COLO668 (cell line): Measurements from ENCODE around the gene ADGRG6.

Source experiments
- DNase-seq: peaks from one replicate; lab custom pipeline; 2025; ENCODE audit not compliant: unreplicated experiment; lab: John Stamatoyannopoulos, UW

Gene ADGRG6

DNA sequence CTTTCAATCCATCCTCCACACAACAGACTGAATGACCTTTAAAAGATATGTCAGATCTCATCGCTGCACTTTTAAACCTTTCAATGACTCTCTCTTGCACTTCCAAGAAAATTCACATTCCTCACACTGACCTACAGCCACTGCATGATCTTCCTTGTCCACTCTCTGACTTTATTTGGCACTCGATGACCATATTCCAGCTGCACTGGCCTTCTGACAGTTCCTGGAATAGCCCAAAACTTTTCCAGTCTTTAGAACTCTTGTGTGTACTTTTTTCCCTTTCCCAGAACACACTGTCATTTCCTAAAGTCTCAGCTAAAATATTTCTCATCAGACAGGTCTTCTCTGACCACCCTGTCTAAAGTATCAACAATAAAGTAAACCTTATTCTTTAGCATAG is 174.6 kb downstream of the ADGRG6 start:
- DNase-seq, result no peak

DNA sequence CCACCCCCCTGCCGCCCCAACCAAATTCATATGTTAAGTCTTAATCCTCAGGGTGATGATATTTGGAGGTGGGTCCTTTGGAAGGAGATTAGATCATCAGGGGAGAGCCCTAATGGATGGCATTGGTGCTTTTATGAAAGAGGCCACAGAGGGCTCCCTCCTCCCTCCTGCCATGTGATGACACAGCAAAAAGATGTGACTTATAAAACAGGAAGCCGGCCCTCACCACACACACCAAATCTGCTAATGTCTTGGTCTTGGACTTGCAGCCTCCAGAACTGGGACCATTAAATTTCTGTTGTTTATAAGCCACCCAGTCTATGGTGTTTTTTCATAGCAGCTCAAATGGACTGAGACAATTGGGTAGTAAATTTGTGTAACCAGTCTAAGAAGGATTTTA is 176.3 kb downstream of the ADGRG6 start:
- peak; percentile 1 for DNase-seq

DNA sequence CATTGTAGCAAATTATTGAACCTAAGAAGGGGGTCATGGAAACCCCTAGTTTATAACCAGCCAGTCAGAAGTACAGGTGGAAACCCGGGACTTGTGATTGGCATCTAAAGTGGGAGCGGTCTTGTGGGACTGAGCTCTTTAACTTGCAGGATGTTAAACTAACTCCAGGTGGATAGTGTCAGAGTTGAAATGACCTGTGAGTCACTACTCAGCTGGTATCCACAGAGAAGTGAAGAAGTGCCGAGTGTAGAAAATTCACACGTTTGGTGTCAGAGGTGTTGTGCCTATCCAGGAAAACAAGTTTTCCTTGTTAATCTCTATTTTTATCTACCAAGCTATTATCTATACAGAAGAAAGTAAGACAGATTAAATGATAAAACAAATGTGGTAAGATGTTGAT is 179.7 kb downstream of the ADGRG6 start:
- no peak for DNase-seq

DNA sequence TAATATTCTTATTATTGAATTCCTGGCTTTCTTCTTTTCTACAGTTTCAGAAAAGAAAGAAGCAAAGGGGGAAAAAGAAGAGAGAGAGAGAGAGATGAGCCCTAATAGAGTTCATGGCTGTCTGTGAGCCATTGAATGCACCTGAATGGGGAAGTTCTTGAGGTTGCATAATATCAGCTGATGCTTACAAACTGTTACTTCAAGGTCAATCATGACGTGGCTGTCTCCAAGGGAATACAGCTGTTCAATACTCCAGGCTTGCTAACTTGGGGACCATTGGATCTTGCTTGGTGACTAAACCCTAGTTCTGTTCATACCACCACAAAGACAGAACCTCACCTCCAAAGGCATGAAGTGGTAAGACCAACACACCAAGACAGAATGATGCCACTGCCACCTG is 180.4 kb downstream of the ADGRG6 start:
- no peak for DNase-seq

DNA sequence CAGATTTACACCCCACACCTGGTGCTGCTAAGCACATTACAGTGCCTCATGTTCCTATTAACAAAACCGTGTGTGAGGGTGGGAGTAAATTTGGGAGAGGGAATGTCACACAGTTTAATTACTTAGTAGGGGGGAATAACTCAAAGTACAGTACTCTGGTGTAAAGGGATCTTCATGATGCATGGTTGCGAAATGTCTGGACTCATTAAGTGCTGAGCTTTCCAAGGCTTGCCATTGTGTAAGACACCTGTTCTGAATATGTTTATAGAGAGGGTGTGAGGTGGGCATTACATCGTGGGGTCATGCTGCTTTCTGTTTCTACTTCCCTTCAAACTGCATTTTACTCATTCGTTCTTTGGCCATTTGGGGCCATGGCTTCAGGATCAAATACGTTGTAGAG is 181.2 kb downstream of the ADGRG6 start:
- DNase-seq, result no peak

DNA sequence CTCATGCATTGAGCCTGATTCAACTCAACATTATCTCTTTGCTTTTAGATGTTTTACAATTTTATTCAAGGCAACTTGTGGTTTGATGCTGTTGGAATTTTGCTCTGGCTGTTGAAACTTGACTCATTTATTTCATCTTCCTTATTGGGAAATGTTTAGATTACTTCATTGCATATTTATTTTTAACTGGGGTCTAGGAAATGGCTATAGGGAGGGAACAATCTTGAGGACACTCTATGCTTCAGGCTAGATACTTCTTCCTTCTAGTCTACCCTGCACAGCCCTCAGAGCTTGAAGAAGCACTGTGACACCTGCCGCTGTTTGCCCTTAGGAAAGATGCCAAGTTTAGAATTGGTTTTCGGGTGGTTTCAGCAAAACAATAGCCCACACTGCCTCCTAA is 183.4 kb downstream of the ADGRG6 start:
- no peak for DNase-seq

DNA sequence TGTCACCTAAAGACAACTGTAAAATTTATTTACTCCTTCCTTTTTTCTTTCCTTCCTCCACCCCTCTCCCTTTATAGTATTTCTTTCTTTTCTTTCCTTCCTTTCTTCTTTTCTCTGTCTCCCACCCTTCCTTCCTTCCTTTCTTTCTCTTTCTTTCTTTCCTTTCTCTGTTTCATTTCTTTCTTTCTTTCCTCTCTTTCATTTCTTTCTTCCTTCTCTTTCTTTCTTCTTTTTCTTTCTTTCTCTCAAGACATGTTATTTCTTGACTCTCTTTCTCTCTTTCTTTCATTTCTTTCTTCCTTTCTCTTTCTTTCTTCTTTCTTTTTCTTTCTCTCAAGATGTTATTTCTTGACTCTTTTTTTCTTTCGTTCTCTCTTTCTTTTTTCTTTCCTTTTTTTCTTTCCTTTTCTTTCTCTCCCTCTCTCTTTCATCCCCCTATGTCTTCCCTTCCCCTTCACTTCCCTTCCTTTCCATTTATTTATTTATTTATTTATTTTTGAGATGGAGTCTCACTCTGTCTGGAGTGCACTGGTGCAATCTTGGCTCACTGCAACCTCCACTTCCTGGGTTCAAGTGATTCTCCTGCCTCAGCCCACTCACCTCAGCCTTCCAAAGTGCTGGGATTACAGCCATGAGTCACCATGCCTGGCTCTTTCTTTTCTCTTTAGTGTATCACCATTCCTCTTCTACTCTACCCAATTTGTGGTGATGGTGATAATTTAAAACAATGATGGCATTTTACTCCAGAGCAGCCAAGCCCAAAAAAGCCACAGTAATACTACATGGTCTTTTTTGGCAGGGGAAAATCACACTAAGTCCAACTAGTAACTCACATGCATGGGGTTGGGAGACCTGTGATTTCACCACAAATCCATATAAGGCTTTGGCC is 188.2 kb downstream of the ADGRG6 start:
- DNase-seq, result no peak
